K562 (cell line): Measurements from ENCODE around the gene BPI. TPM values are rescaled to one million over a fixed set of nuclear protein-coding genes. Genes with fewer than 3 reads are reported as not detected.

Experiments
- ATAC-seq: fragments of 200-7000 bp; cut with Tn5 transposase; 3 replicates; pipeline ENCODE4 v1.9.1; 2020; ENCODE audit warnings: moderate library complexity
- BruUV-seq: library from RNA; stranded (reverse); fragments of 400-500 nt; replicated peaks from 2 replicates; lab custom pipeline; 2021; lab: Mats Ljungman, UMichigan
- CTCF ChIA-PET: fragments of 300-600 bp; formaldehyde crosslinking; extraction: SDS; loops from one replicate; lab custom pipeline; 2021; ENCODE audit warnings: low intra/inter-chr PET ratio; lab: Yijun Ruan, JAX
- POLR2A ChIA-PET: fragments of 300-600, 350-650 bp; sonication (Branson Sonifier 250); formaldehyde crosslinking; extraction: SDS; loops from one replicate; lab custom pipeline; 2021; ENCODE audit warnings: antibody characterized with exemption, inconsistent platforms; lab: Yijun Ruan, JAX
- DNase-seq, 4 experiments: peaks; one replicate each; pipeline versions ENCODE4 v3.0.0 to v3.0.0-alpha.2; 2011 to 2018; ENCODE audit warnings: low spot score in 3 of 4, mixed read lengths in 3 of 4; ENCODE audit errors: extremely low read depth in 1 of 4
- FAIRE-seq: peaks from 2 replicates; lab custom pipeline; 2011; peaks lifted over from hg19 to GRCh38; lab: Jason Lieb, UNC
- H2AFZ ChIP-seq: 2 replicates; pipeline ENCODE4 v1.6.0; 2011; ENCODE audit warnings: low read depth, low read length, control low read depth, inconsistent platforms
- H3K27ac ChIP-seq: fragments of 200-600 bp; 3 replicates; pipeline ENCODE4 v1.8.0; 2011; ENCODE audit warnings: low read depth, mild to moderate bottlenecking, control low read depth, inconsistent platforms, low read length, moderate library complexity, mixed read lengths; ENCODE audit errors: extremely low read depth
- H3K27me3 ChIP-seq, 2 experiments: fragments of 300-600 bp in 1 of 2; 2 replicates in 1 of 2; 3 replicates in 1 of 2; pipeline versions ENCODE4 v1.6.0 to v1.8.0; 2011; ENCODE audit warnings: inconsistent platforms in 2 of 2, low read length in 2 of 2, mild to moderate bottlenecking in 1 of 2, mixed read lengths in 1 of 2, moderate library complexity in 1 of 2; ENCODE audit not compliant: control insufficient read depth in 2 of 2, insufficient read depth in 2 of 2
- H3K36me3 ChIP-seq: fragments of 300-600 bp; 3 replicates; pipeline ENCODE4 v1.8.0; 2011; ENCODE audit warnings: mild to moderate bottlenecking, low read length, inconsistent platforms; ENCODE audit not compliant: control insufficient read depth, insufficient read depth
- H3K4me1 ChIP-seq, 2 experiments: fragments of 200-600 bp in 1 of 2; replicated peaks in 1 of 2; 2 replicates in 1 of 2; 3 replicates in 1 of 2; pipeline versions ENCODE4 v1.5.1 to v1.8.0; 2011; ENCODE audit warnings: inconsistent platforms in 2 of 2, low read length in 2 of 2, mild to moderate bottlenecking in 1 of 2, mixed read lengths in 1 of 2, moderate library complexity in 1 of 2; ENCODE audit not compliant: control insufficient read depth in 2 of 2, insufficient read depth in 2 of 2
- H3K4me2 ChIP-seq: 2 replicates; pipeline ENCODE4 v1.6.1; 2011; ENCODE audit warnings: low read length, control low read depth, inconsistent platforms, mixed read lengths; ENCODE audit not compliant: insufficient read depth
- H3K4me3 ChIP-seq: fragments of 200-600 bp; sonication (generic), shearing (Covaris generic); 2 replicates; pipeline ENCODE4 v1.5.1; 2016; ENCODE audit warnings: control low read depth, inconsistent platforms
- H3K79me2 ChIP-seq: fragments of 200-600 bp; 3 replicates; pipeline ENCODE4 v1.8.0; 2011; ENCODE audit warnings: low read length, inconsistent platforms; ENCODE audit not compliant: control insufficient read depth, insufficient read depth
- H3K9ac ChIP-seq, 2 experiments: 2 replicates each; pipeline versions ENCODE4 v1.6.0 to v1.6.1; 2011; ENCODE audit warnings: low read depth in 2 of 2, low read length in 2 of 2, control low read depth in 1 of 2, inconsistent platforms in 1 of 2, mild to moderate bottlenecking in 1 of 2, mixed read lengths in 1 of 2; ENCODE audit not compliant: insufficient read depth in 1 of 2
- H3K9me1 ChIP-seq: one replicate; pipeline ENCODE4 v1.6.0; 2011; ENCODE audit warnings: inconsistent platforms, mild to moderate bottlenecking, low read length, moderate library complexity; ENCODE audit not compliant: control insufficient read depth, insufficient read depth
- H3K9me3 ChIP-seq: replicated peaks from 2 replicates; pipeline ENCODE4 v1.5.1; 2011; ENCODE audit warnings: low read depth, low read length, inconsistent platforms; ENCODE audit not compliant: control insufficient read depth, insufficient read depth
- H4K20me1 ChIP-seq: replicated peaks from 2 replicates; pipeline ENCODE4 v1.6.1; 2011; ENCODE audit warnings: low read length, inconsistent platforms, mixed read lengths; ENCODE audit not compliant: control insufficient read depth, insufficient read depth
- CBFA2T3 ChIP-seq: fragments of 450-650 bp; IDR thresholded peaks from 2 replicates; pipeline ENCODE4 v1.6.1; 2017
- CEBPB ChIP-seq: fragments of 450-650 bp; IDR thresholded peaks from 2 replicates; pipeline ENCODE4 v1.6.1; 2016; ENCODE audit warnings: missing genetic modification characterization, missing compliant biosample characterization
- MIER1 ChIP-seq: fragments of 450-650 bp; IDR thresholded peaks from 2 replicates; pipeline ENCODE4 v1.6.1; 2016; ENCODE audit warnings: antibody characterized with exemption, mild to moderate bottlenecking, low read depth
- NUFIP1 ChIP-seq: fragments of 450-650 bp; IDR thresholded peaks from 2 replicates; pipeline ENCODE4 v1.6.1; 2018; ENCODE audit not compliant: partially characterized antibody
- ZNF12 ChIP-seq: sonication (generic); formaldehyde crosslinking; IDR thresholded peaks from 2 replicates; pipeline ENCODE4 v1.4.0; 2020; ENCODE audit warnings: mild to moderate bottlenecking, missing genetic modification reagents
- ZNF277 ChIP-seq: fragments of 250-450 bp; sonication (Bioruptor Pico); IDR thresholded peaks from 2 replicates; pipeline ENCODE4 v1.8.0; 2022; ENCODE audit warnings: inconsistent platforms, mild to moderate bottlenecking, moderate library complexity, borderline replicate concordance
- WGBS: fragments of 100-300 bp; shearing (Covaris generic); methylation state at CpG from one replicate; pipeline ENCODE4 v1.1.6; 2016; ENCODE audit warnings: low coverage, mixed read lengths; ENCODE audit not compliant: insufficient coverage; ENCODE audit errors: missing lambda C conversion rate; 5-methylcytosine and 5-hydroxymethylcytosine counted together
- in situ Hi-C: fragments of 300-500 bp; cut with MboI; formaldehyde crosslinking; loops from 4 replicates; pipeline ENCODE4 v1.15.0; 2018; ENCODE audit warnings: inconsistent platforms, mixed read lengths
- intact Hi-C: fragments of 100-400 bp; cut with micrococcal nuclease; formaldehyde crosslinking; loops from 2 replicates; pipeline ENCODE4 v1.14.2; 2022
- polyA plus RNA-seq, 8 experiments: library from polyadenylated mRNA; depleted of rRNA in 4 of 8; stranded (reverse) in 5 of 8; unstranded in 3 of 8; fragments of >200 nt; fragmentation: Nextera tagmentation in 2 of 8; fragmentation: Illumina TruSeq in 1 of 8; extraction: Ambion mirVana in 2 of 8; extraction: Trizol in 1 of 8; gene quantifications; 2 replicates each; pipeline versions ENCODE4 v1.2.1 to v1.2.3, GENCODE V29; 2011 to 2014; ENCODE audit warnings: inconsistent platforms in 1 of 8, missing spikeins in 1 of 8
- total RNA-seq, 7 experiments: library from RNA; depleted of rRNA in 6 of 7; stranded (reverse); fragments of >200 nt in 6 of 7; fragmentation: Illumina TruSeq in 2 of 7; extraction: Trizol in 2 of 7; gene quantifications; 2 replicates each; pipeline versions ENCODE4 v1.2.1 to v1.2.3, GENCODE V29; 2011 to 2021; ENCODE audit warnings: low replicate concordance in 1 of 7

Gene BPI
- total and polyA plus RNA-seq, 9 of the 15 experiments (the other 6 are each of a cell fraction or from before 2014, with no cell fraction given) = not detected

GRCh38 chr20:38358556-38358955 is 54.6 kb downstream of the BPI start:
- no peak overlapping the region for H3K4me3 ChIP-seq
- H3K27ac ChIP-seq = no peak overlapping the region
- H4K20me1 ChIP-seq = no peaks in the 10 kb centered on the region; the same call in 1 of the 2 replicates
- TF ChIP-seq MIER1 = no peak
- no peak for TF ChIP-seq ZNF277 (CRISPR knock-in tag)
- no peak for TF ChIP-seq ZNF12 (CRISPR knock-in tag)
- TF ChIP-seq CBFA2T3 = no peak
- 0 out of 2 replicates have a peak, but pooled peaks have one; percentile 24 for TF ChIP-seq CEBPB
- TF ChIP-seq NUFIP1 = no peak
- H3K4me2 ChIP-seq = no peak overlapping the region
- no peaks in the 10 kb centered on the region for H3K9me1 ChIP-seq
- intact Hi-C loops = no loop called here
- ChIA-PET POLR2A (interaction anchor here (1.0 to 1.4 kb wide), 2 partner anchors 16 to 36 kb away, joined by 3 read pairs; no protein-coding TSS in a partner anchor), CTCF (no interaction called here)
- DNase-seq = no peak
- in situ Hi-C loops = no loop called here
- H3K9me3 ChIP-seq = no peaks in the 10 kb centered on the region
- H3K9ac ChIP-seq = peak overlapping the region; percentile 15 to 21; a peak in 1 of 4 replicates
- H2AFZ ChIP-seq = peak overlapping the region; percentile 85
- no peak for FAIRE-seq
- peaks cover 0 to 3% of the 10 kb centered on the region in 2 experiments; a peak in 2 of 5 replicates for H3K27me3 ChIP-seq
- H3K79me2 ChIP-seq = no peaks in the 10 kb centered on the region
- BruUV-seq = no TSS peak
- ATAC-seq = no peak
- 57% methylated on average over 7 of the region's 7 CpGs for WGBS
- peaks cover 17 to 27% of the 10 kb centered on the region in 2 experiments for H3K4me1 ChIP-seq
- no peaks in the 10 kb centered on the region for H3K36me3 ChIP-seq
